K562 (cell line): ENCODE measurements around the gene CDKN2C. TPM values are rescaled to one million over a fixed set of nuclear protein-coding genes. Genes with fewer than 3 reads are reported as not detected.
A peak's percentile ranks its signal among the peaks of the same experiment; 100 is the strongest.

Source experiments
- NRF1 ChIP-seq, 2 experiments: fragments of 450-650 bp; IDR thresholded peaks in 1 of 2; conservative IDR thresholded peaks in 1 of 2; 2 replicates each; pipeline ENCODE4 v1.6.1; 2014; ENCODE audit warnings: mild to moderate bottlenecking in 2 of 2
- POLR2A ChIP-seq: fragments of 450-650 bp; conservative IDR thresholded peaks from 2 replicates; pipeline ENCODE4 v1.6.1; 2016
- SPI1 ChIP-seq: IDR thresholded peaks from 2 replicates; pipeline ENCODE4 v1.6.1; 2011; ENCODE audit warnings: low read depth, low read length, control low read depth, borderline replicate concordance
- TAL1 ChIP-seq: fragments of 450-650 bp; IDR thresholded peaks from 2 replicates; pipeline ENCODE4 v1.6.1; 2016; ENCODE audit warnings: mild to moderate bottlenecking
- ZBTB17 ChIP-seq: fragments of 450-650 bp; formaldehyde crosslinking; IDR thresholded peaks from 2 replicates; pipeline ENCODE4 v1.4.0; 2020; ENCODE audit warnings: mild to moderate bottlenecking
- ZNF24 ChIP-seq: fragments of 450-650 bp; IDR thresholded peaks from 2 replicates; pipeline ENCODE4 v1.6.1; 2016
- ZNF282 ChIP-seq: sonication (generic); formaldehyde crosslinking; IDR thresholded peaks from 2 replicates; pipeline ENCODE4 v1.8.1; 2023; ENCODE audit warnings: missing genetic modification reagents
- polyA plus RNA-seq, 8 experiments: library from polyadenylated mRNA; depleted of rRNA in 4 of 8; stranded (reverse) in 5 of 8; unstranded in 3 of 8; fragments of >200 nt; fragmentation: Nextera tagmentation in 2 of 8; fragmentation: Illumina TruSeq in 1 of 8; extraction: Ambion mirVana in 2 of 8; extraction: Trizol in 1 of 8; gene quantifications; 2 replicates each; pipeline versions ENCODE4 v1.2.1 to v1.2.3, GENCODE V29; 2011 to 2014; ENCODE audit warnings: inconsistent platforms in 1 of 8, missing spikeins in 1 of 8
- total RNA-seq, 7 experiments: library from RNA; depleted of rRNA in 6 of 7; stranded (reverse); fragments of >200 nt in 6 of 7; fragmentation: Illumina TruSeq in 2 of 7; extraction: Trizol in 2 of 7; gene quantifications; 2 replicates each; pipeline versions ENCODE4 v1.2.1 to v1.2.3, GENCODE V29; 2011 to 2021; ENCODE audit warnings: low replicate concordance in 1 of 7
- TF ChIP-seq, protein P1 (sequence below): fragments of 450-650 bp; IDR thresholded peaks from 2 replicates; pipeline ENCODE4 v1.6.1; 2016; ENCODE audit warnings: low read depth
- TF ChIP-seq, protein P2 (sequence below): sonication (generic); formaldehyde crosslinking; IDR thresholded peaks from 2 replicates; pipeline ENCODE4 v1.8.0; 2022; ENCODE audit warnings: missing genetic modification reagents, mild to moderate bottlenecking, borderline replicate concordance
- TF ChIP-seq, protein P3 (sequence below): fragments of 450-650 bp; IDR thresholded peaks from 2 replicates; pipeline ENCODE4 v1.6.1; 2017; ENCODE audit warnings: mild to moderate bottlenecking, moderate library complexity
- TF ChIP-seq, protein P4 (sequence below): IDR thresholded peaks from 2 replicates; pipeline ENCODE4 v1.6.1; 2011; ENCODE audit warnings: borderline replicate concordance, low read depth, mild to moderate bottlenecking, moderate library complexity, low read length; ENCODE audit not compliant: insufficient read depth, poor library complexity, severe bottlenecking
- TF ChIP-seq, protein P5 (sequence below), 2 experiments: fragments of 250-450 bp in 1 of 2; fragments of 450-650 bp in 1 of 2; sonication (Bioruptor Pico) in 1 of 2; IDR thresholded peaks; 2 replicates each; pipeline versions ENCODE4 v1.6.1 to v1.8.0; 2016 to 2021; ENCODE audit warnings: mild to moderate bottlenecking in 2 of 2, moderate library complexity in 2 of 2, missing compliant biosample characterization in 1 of 2, missing genetic modification characterization in 1 of 2

CDKN2C gene
- total and polyA plus RNA-seq, 9 of the 15 experiments (the other 6 are each of a cell fraction or from before 2014, with no cell fraction given), result 11.9 to 74.3 (median 45.9) TPM

DNA sequence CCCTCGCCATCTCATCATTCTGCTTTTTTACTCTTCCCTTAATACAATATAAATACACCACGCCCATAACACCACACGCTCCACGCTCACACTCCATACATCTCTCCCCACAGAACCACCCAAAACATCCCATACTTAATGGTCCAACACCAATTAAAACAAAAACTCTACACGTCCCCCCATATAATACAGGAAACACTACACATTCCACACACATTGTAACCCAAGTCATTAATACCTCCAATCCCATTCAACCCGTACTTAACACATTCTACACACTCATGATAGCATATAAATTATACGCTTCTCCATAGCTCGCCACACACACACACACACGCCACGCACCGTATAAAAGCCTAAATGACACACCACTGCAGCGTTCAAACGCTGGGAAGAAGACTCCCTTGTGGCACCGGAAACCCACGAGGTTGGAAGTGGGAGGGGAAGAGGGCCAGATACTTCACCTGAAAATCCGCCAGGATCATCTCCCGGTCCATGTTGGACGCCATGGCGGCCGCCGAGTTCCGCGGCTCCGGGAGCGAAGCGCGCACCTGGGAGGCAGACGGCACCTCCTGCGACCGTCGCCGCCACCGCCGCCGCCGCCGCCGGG is 10.6 kb upstream of the CDKN2C start (continued):
- TF ChIP-seq, protein P1, sequence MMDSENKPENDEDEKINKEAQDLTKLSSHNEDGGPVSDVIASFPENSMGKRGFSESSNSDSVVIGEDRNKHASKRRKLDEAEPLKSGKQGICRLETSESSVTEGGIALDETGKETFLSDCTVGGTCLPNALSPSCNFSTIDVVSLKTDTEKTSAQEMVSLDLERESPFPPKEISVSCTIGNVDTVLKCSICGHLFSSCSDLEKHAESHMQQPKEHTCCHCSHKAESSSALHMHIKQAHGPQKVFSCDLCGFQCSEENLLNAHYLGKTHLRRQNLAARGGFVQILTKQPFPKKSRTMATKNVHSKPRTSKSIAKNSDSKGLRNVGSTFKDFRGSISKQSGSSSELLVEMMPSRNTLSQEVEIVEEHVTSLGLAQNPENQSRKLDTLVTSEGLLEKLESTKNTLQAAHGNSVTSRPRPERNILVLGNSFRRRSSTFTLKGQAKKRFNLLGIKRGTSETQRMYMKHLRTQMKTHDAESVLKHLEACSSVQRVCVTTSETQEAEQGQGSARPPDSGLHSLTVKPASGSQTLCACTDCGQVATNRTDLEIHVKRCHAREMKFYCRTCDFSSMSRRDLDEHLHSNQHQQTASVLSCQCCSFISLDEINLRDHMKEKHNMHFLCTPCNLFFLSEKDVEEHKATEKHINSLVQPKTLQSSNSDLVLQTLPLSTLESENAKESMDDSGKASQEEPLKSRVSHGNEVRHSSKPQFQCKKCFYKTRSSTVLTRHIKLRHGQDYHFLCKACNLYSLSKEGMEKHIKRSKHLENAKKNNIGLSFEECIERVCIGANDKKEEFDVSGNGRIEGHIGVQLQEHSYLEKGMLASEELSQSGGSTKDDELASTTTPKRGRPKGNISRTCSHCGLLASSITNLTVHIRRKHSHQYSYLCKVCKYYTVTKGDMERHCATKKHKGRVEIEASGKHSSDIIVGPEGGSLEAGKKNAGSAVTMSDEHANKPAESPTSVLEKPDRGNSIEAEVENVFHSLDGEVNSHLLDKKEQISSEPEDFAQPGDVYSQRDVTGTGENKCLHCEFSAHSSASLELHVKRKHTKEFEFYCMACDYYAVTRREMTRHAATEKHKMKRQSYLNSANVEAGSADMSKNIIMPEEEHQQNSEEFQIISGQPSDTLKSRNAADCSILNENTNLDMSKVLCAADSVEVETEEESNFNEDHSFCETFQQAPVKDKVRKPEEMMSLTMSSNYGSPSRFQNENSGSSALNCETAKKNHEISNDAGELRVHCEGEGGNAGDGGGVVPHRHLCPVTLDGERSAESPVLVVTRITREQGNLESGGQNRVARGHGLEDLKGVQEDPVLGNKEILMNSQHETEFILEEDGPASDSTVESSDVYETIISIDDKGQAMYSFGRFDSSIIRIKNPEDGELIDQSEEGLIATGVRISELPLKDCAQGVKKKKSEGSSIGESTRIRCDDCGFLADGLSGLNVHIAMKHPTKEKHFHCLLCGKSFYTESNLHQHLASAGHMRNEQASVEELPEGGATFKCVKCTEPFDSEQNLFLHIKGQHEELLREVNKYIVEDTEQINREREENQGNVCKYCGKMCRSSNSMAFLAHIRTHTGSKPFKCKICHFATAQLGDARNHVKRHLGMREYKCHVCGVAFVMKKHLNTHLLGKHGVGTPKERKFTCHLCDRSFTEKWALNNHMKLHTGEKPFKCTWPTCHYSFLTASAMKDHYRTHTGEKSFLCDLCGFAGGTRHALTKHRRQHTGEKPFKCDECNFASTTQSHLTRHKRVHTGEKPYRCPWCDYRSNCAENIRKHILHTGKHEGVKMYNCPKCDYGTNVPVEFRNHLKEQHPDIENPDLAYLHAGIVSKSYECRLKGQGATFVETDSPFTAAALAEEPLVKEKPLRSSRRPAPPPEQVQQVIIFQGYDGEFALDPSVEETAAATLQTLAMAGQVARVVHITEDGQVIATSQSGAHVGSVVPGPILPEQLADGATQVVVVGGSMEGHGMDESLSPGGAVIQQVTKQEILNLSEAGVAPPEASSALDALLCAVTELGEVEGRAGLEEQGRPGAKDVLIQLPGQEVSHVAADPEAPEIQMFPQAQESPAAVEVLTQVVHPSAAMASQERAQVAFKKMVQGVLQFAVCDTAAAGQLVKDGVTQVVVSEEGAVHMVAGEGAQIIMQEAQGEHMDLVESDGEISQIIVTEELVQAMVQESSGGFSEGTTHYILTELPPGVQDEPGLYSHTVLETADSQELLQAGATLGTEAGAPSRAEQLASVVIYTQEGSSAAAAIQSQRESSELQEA, result peak; percentile 65; the same call in 1 of the 2 replicates
- TF ChIP-seq NRF1 (conservative IDR thresholded peaks at IDR 0.05 in 1 of 2, IDR thresholded peaks at IDR 0.05 in 1 of 2) (no peak), ZNF24 (no peak), TAL1 (no peak), ZBTB17 (CRISPR knock-in tag) (no peak), SPI1 (0 out of 2 replicates have a peak, but pooled peaks have one; percentile 11), ZNF282 (CRISPR knock-in tag) (no peak), POLR2A (no peak; the same call in 1 of the 2 replicates)
- TF ChIP-seq, protein P2, sequence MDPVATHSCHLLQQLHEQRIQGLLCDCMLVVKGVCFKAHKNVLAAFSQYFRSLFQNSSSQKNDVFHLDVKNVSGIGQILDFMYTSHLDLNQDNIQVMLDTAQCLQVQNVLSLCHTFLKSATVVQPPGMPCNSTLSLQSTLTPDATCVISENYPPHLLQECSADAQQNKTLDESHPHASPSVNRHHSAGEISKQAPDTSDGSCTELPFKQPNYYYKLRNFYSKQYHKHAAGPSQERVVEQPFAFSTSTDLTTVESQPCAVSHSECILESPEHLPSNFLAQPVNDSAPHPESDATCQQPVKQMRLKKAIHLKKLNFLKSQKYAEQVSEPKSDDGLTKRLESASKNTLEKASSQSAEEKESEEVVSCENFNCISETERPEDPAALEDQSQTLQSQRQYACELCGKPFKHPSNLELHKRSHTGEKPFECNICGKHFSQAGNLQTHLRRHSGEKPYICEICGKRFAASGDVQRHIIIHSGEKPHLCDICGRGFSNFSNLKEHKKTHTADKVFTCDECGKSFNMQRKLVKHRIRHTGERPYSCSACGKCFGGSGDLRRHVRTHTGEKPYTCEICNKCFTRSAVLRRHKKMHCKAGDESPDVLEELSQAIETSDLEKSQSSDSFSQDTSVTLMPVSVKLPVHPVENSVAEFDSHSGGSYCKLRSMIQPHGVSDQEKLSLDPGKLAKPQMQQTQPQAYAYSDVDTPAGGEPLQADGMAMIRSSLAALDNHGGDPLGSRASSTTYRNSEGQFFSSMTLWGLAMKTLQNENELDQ (CRISPR knock-in tag), result no peak
- TF ChIP-seq, protein P3, sequence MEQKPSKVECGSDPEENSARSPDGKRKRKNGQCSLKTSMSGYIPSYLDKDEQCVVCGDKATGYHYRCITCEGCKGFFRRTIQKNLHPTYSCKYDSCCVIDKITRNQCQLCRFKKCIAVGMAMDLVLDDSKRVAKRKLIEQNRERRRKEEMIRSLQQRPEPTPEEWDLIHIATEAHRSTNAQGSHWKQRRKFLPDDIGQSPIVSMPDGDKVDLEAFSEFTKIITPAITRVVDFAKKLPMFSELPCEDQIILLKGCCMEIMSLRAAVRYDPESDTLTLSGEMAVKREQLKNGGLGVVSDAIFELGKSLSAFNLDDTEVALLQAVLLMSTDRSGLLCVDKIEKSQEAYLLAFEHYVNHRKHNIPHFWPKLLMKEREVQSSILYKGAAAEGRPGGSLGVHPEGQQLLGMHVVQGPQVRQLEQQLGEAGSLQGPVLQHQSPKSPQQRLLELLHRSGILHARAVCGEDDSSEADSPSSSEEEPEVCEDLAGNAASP, result no peak
- TF ChIP-seq, protein P4, sequence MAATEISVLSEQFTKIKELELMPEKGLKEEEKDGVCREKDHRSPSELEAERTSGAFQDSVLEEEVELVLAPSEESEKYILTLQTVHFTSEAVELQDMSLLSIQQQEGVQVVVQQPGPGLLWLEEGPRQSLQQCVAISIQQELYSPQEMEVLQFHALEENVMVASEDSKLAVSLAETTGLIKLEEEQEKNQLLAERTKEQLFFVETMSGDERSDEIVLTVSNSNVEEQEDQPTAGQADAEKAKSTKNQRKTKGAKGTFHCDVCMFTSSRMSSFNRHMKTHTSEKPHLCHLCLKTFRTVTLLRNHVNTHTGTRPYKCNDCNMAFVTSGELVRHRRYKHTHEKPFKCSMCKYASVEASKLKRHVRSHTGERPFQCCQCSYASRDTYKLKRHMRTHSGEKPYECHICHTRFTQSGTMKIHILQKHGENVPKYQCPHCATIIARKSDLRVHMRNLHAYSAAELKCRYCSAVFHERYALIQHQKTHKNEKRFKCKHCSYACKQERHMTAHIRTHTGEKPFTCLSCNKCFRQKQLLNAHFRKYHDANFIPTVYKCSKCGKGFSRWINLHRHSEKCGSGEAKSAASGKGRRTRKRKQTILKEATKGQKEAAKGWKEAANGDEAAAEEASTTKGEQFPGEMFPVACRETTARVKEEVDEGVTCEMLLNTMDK, result no peak
- TF ChIP-seq, protein P5, sequence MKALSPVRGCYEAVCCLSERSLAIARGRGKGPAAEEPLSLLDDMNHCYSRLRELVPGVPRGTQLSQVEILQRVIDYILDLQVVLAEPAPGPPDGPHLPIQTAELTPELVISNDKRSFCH (CRISPR knock-in tag; IDR thresholded peaks at IDR 0.05), result 0 out of 2 replicates have a peak, but pooled peaks have one; percentile 23
- TF ChIP-seq, protein P5 (tag; IDR thresholded peaks at IDR 0.05), result no peak
